Fibroblast of lung (primary cell): ENCODE results near the gene MRGPRE. TPM values are rescaled to one million over a fixed set of nuclear protein-coding genes. Genes with fewer than 3 reads are reported as not detected.

Source experiments
- DNase-seq, 2 donors: peaks; one replicate each; pipeline versions ENCODE4 v3.0.0 to v3.0.0-alpha.2; 2010; ENCODE audit warnings: low read depth in 2 of 2
- H2AFZ ChIP-seq: 2 replicates; pipeline ENCODE4 v1.5.1; 2012; ENCODE audit warnings: low read length, control low read depth, inconsistent platforms
- H3K27ac ChIP-seq: 2 replicates; pipeline ENCODE4 v1.5.1; 2011; ENCODE audit warnings: low read length, control low read depth; ENCODE audit not compliant: insufficient read depth
- H3K27me3 ChIP-seq: 2 replicates; pipeline ENCODE4 v1.5.1; 2011; ENCODE audit warnings: mild to moderate bottlenecking, low read length; ENCODE audit not compliant: control insufficient read depth, insufficient read depth
- H3K36me3 ChIP-seq: 2 replicates; pipeline ENCODE4 v1.5.1; 2011; ENCODE audit warnings: low read length; ENCODE audit not compliant: control insufficient read depth, insufficient read depth
- H3K4me1 ChIP-seq: 2 replicates; pipeline ENCODE4 v1.5.1; 2011; ENCODE audit warnings: low read length; ENCODE audit not compliant: control insufficient read depth, insufficient read depth; ENCODE audit errors: extremely low read depth
- H3K4me2 ChIP-seq: 2 replicates; pipeline ENCODE4 v1.5.1; 2011; ENCODE audit warnings: low read length, control low read depth; ENCODE audit not compliant: insufficient read depth; ENCODE audit errors: extremely low read depth
- H3K4me3 ChIP-seq, 4 experiments: fragments of 200-600 bp in 1 of 4; sonication (generic) in 1 of 4; replicated peaks in 1 of 4; 2 replicates each; pipeline ENCODE4 v1.5.1; 2011 to 2016; ENCODE audit warnings: low read length in 4 of 4, low read depth in 3 of 4, mild to moderate bottlenecking in 3 of 4, control low read depth in 2 of 4, inconsistent platforms in 1 of 4, mixed read lengths in 1 of 4; ENCODE audit not compliant: insufficient read depth in 1 of 4; ENCODE audit errors: control extremely low read depth in 1 of 4
- H3K79me2 ChIP-seq: 2 replicates; pipeline ENCODE4 v1.5.1; 2012; ENCODE audit warnings: mild to moderate bottlenecking, low read length, inconsistent platforms; ENCODE audit not compliant: control insufficient read depth, insufficient read depth
- H3K9ac ChIP-seq: 2 replicates; pipeline ENCODE4 v1.5.1; 2011; ENCODE audit warnings: mild to moderate bottlenecking, low read length, control low read depth; ENCODE audit not compliant: insufficient read depth
- H3K9me3 ChIP-seq: 2 replicates; pipeline ENCODE4 v1.5.1; 2012; ENCODE audit warnings: low read depth, low read length; ENCODE audit not compliant: control insufficient read depth, insufficient read depth
- H4K20me1 ChIP-seq: 2 replicates; pipeline ENCODE4 v1.5.1; 2011; ENCODE audit warnings: low read length; ENCODE audit not compliant: control insufficient read depth, insufficient read depth; ENCODE audit errors: extremely low read depth
- EZH2 ChIP-seq: IDR thresholded peaks from 2 replicates; pipeline ENCODE4 v1.5.1; 2012; ENCODE audit warnings: low read length, control low read depth, mild to moderate bottlenecking; ENCODE audit errors: missing control alignments
- polyA plus RNA-seq, 2 donors: library from polyadenylated mRNA; depleted of rRNA in 1 of 2; stranded (reverse) in 1 of 2; unstranded in 1 of 2; fragments of >200 nt; gene quantifications; 2 replicates each; pipeline ENCODE4 v1.2.1, GENCODE V29; 2011 to 2012; ENCODE audit warnings: missing spikeins in 1 of 2
- total RNA-seq: library from RNA; depleted of rRNA; stranded (reverse); fragments of >200 nt; gene quantifications from 2 replicates; pipeline ENCODE4 v1.2.1, GENCODE V29; 2014
- TF ChIP-seq, protein P1 (sequence below), 2 donors: IDR thresholded peaks in 1 of 2; conservative IDR thresholded peaks in 1 of 2; 1 replicate in 1 of 2; 2 replicates in 1 of 2; pipeline ENCODE4 v1.5.1; 2011 to 2012; ENCODE audit warnings: low read length in 2 of 2, control low read depth in 1 of 2, inconsistent platforms in 1 of 2, low read depth in 1 of 2, mild to moderate bottlenecking in 1 of 2

Gene MRGPRE
- total and polyA plus RNA-seq, 2 donors (not counting 1 experiment from before 2014, with no cell fraction given): 0.17 TPM; not detected in 1

DNA sequence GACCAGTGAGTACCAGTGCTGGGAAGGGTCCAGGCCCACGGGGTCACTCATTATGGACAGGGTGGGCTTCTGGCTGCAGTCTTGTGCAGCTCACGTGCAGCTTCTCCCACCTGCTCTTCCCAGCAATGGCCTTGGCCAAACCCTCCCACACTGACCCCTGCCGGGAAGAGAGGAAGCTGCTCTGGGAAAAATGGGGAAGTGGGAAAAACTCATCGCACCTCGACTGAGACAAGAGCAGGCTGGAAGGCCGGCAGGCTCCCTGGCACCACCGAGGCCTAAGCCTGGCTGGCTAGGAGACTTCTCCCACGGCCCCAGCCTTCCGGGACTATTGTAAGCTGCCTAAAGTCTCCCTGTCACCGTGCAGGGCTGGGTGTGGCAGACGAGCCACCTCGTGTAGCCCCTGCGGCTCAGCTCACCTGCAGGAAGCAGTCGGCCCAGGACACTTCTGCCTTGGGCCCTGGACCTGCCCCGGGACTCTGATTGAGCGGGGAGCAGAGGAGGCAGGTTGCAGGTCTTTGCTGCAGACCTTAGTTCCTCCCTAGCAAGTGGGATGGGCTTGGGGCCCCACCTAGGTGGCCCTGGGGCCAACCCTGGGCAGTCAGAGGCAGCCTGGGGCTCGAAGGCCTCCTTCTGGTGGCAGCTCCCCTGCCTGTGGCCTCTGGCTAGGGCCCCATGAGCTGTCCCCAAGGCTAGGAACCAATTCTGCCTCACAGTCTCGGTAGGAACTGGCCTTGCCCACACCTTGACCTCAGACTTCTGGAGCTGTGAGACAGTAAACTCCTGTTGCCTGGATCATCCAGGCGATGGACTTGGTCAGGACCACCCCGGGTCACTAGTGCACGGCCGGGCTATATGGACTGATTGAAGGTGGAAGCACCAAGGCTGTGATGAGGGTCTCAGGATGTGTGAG lies 36.7 kb downstream of the MRGPRE start:
- no peaks in the 10 kb centered on the region for H3K4me1 ChIP-seq
- peak; percentile 2 to 40 for DNase-seq
- H3K27me3 ChIP-seq: no peaks in the 10 kb centered on the region
- no peaks in the 10 kb centered on the region for H3K79me2 ChIP-seq
- no peak overlapping the region for H3K27ac ChIP-seq
- H3K36me3 ChIP-seq: no peaks in the 10 kb centered on the region
- no peak overlapping the region for H3K4me3 ChIP-seq
- no peak overlapping the region for H3K9ac ChIP-seq
- no peak overlapping the region for H3K4me2 ChIP-seq
- TF ChIP-seq, protein P1, sequence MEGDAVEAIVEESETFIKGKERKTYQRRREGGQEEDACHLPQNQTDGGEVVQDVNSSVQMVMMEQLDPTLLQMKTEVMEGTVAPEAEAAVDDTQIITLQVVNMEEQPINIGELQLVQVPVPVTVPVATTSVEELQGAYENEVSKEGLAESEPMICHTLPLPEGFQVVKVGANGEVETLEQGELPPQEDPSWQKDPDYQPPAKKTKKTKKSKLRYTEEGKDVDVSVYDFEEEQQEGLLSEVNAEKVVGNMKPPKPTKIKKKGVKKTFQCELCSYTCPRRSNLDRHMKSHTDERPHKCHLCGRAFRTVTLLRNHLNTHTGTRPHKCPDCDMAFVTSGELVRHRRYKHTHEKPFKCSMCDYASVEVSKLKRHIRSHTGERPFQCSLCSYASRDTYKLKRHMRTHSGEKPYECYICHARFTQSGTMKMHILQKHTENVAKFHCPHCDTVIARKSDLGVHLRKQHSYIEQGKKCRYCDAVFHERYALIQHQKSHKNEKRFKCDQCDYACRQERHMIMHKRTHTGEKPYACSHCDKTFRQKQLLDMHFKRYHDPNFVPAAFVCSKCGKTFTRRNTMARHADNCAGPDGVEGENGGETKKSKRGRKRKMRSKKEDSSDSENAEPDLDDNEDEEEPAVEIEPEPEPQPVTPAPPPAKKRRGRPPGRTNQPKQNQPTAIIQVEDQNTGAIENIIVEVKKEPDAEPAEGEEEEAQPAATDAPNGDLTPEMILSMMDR (conservative IDR thresholded peaks at IDR 0.05 in 1 of 2, IDR thresholded peaks at IDR 0.05 in 1 of 2; ENCODE audit: low read depth in 1 of 2, low read length in 2 of 2): peak; percentile 57 to 69
- TF ChIP-seq EZH2: no peak
- no peak overlapping the region for H2AFZ ChIP-seq
- H3K9me3 ChIP-seq: no peaks in the 10 kb centered on the region
- no peaks in the 10 kb centered on the region for H4K20me1 ChIP-seq

DNA sequence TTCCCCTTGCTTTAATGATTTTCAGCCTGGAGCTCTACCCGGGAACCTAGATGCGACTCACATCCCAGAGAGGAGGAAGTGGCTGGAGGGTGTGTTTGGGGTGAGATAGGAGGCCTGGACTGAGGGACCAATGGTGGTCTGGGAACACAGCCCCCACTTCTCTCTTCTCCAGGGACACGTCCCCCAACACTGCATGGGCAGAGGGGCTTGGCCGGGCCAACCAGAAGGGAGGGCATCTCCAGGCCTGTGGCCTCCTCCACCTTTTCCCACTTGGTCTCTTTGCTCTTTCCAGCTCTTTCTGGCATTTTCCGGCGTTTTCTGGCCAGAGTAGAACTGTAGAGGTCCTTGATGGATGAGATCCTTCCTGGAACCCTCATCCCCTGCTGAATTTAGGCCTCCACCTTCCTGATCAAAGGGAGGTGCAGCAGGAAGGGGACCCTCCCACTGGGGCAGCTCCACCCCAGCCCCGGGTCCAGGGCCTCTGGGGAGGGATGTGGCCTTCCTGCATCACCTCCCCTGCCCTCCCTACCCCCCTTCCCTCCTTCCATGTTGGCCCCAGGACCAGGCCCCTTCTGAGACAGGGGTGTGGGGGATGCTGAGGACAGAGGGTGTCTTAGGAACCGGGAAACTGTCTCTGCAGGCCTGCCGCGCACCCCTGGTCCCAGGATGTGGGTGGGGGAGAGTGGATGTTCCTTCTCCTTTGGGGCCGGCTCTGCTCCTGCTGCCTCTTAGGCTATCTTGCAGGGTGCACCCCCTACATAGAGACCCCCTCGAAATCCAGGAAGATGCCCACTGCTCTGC lies 38.0 kb downstream of the MRGPRE start:
- H3K27me3 ChIP-seq: no peaks in the 10 kb centered on the region
- H3K79me2 ChIP-seq: no peaks in the 10 kb centered on the region
- no peaks in the 10 kb centered on the region for H3K4me1 ChIP-seq
- H3K27ac ChIP-seq: no peak overlapping the region
- H4K20me1 ChIP-seq: no peaks in the 10 kb centered on the region
- H3K4me3 ChIP-seq: no peak overlapping the region
- H3K9me3 ChIP-seq: no peaks in the 10 kb centered on the region
- no peak for DNase-seq
- no peak overlapping the region for H3K4me2 ChIP-seq
- no peak for TF ChIP-seq EZH2
- TF ChIP-seq, protein P1 (conservative IDR thresholded peaks at IDR 0.05 in 1 of 2, IDR thresholded peaks at IDR 0.05 in 1 of 2; ENCODE audit: low read depth in 1 of 2, low read length in 2 of 2): no peak
- no peak overlapping the region for H2AFZ ChIP-seq
- no peak overlapping the region for H3K9ac ChIP-seq
- H3K36me3 ChIP-seq: no peaks in the 10 kb centered on the region

- no peaks in the 10 kb centered on the region for H3K79me2 ChIP-seq
- H3K27me3 ChIP-seq: no peaks in the 10 kb centered on the region
- DNase-seq: no peak
- no peak overlapping the region for H3K9ac ChIP-seq
- no peaks in the 10 kb centered on the region for H4K20me1 ChIP-seq
- H3K9me3 ChIP-seq: no peaks in the 10 kb centered on the region
- TF ChIP-seq EZH2: no peak
- TF ChIP-seq, protein P1 (conservative IDR thresholded peaks at IDR 0.05 in 1 of 2, IDR thresholded peaks at IDR 0.05 in 1 of 2; ENCODE audit: low read depth in 1 of 2, low read length in 2 of 2): no peak
- H3K4me2 ChIP-seq: no peak overlapping the region
- H3K4me1 ChIP-seq: no peaks in the 10 kb centered on the region
- H3K4me3 ChIP-seq: no peak overlapping the region
- no peaks in the 10 kb centered on the region for H3K36me3 ChIP-seq
- H3K27ac ChIP-seq: no peak overlapping the region
- no peak overlapping the region for H2AFZ ChIP-seq
These were observed 38.7 kb downstream of the MRGPRE start for GRCh38 chr11:3193373-3194015.
